Skeletal muscle tissue (tissue), 4 donors: ENCODE measurements around the gene ARRDC2. TPM values are rescaled to one million over a fixed set of nuclear protein-coding genes. Genes with fewer than 3 reads are reported as not detected.
A peak's percentile ranks its signal among the peaks of the same experiment; 100 is the strongest.
"Not testable (repeated sequence)": the region's sequence is repeated elsewhere in the genome, so short reads cannot be mapped to it uniquely, and the experiment has no call there.

Experiments used
- H3K27ac ChIP-seq: one replicate; pipeline ENCODE4 v1.7.0; 2013; ENCODE audit warnings: mild to moderate bottlenecking, low read depth, low read length, inconsistent platforms
- H3K27me3 ChIP-seq, 3 donors: one replicate each; pipeline ENCODE4 v1.7.0; 2013; ENCODE audit warnings: low read length in 3 of 3; ENCODE audit not compliant: control insufficient read depth in 3 of 3, insufficient read depth in 3 of 3
- H3K36me3 ChIP-seq, 3 donors: one replicate each; pipeline ENCODE4 v1.7.0; 2013; ENCODE audit warnings: low read length in 3 of 3; ENCODE audit not compliant: control insufficient read depth in 3 of 3, insufficient read depth in 3 of 3
- H3K4me1 ChIP-seq, 3 donors: one replicate each; pipeline ENCODE4 v1.7.0; 2013; ENCODE audit warnings: low read length in 3 of 3, mild to moderate bottlenecking in 3 of 3; ENCODE audit not compliant: control insufficient read depth in 3 of 3, insufficient read depth in 3 of 3
- H3K4me3 ChIP-seq, 3 donors: one replicate each; pipeline ENCODE4 v1.7.0; 2013; ENCODE audit warnings: low read length in 3 of 3
- H3K9ac ChIP-seq, 3 donors: one replicate each; pipeline ENCODE4 v1.7.0; 2013; ENCODE audit warnings: low read length in 3 of 3, mild to moderate bottlenecking in 3 of 3, moderate library complexity in 2 of 3, low read depth in 1 of 3
- H3K9me3 ChIP-seq, 3 donors: one replicate each; pipeline ENCODE4 v1.7.0; 2013; ENCODE audit warnings: low read length in 3 of 3; ENCODE audit not compliant: control insufficient read depth in 3 of 3
- total RNA-seq: library from RNA; depleted of rRNA; stranded (reverse); fragments of >200 nt; gene quantifications from one replicate; pipeline ENCODE4 v1.2.3, GENCODE V29; 2014
- donor health status: Osteomylitis.

Gene ARRDC2
- total RNA-seq, 1 donor from 2014 or later = 5.7 TPM

DNA sequence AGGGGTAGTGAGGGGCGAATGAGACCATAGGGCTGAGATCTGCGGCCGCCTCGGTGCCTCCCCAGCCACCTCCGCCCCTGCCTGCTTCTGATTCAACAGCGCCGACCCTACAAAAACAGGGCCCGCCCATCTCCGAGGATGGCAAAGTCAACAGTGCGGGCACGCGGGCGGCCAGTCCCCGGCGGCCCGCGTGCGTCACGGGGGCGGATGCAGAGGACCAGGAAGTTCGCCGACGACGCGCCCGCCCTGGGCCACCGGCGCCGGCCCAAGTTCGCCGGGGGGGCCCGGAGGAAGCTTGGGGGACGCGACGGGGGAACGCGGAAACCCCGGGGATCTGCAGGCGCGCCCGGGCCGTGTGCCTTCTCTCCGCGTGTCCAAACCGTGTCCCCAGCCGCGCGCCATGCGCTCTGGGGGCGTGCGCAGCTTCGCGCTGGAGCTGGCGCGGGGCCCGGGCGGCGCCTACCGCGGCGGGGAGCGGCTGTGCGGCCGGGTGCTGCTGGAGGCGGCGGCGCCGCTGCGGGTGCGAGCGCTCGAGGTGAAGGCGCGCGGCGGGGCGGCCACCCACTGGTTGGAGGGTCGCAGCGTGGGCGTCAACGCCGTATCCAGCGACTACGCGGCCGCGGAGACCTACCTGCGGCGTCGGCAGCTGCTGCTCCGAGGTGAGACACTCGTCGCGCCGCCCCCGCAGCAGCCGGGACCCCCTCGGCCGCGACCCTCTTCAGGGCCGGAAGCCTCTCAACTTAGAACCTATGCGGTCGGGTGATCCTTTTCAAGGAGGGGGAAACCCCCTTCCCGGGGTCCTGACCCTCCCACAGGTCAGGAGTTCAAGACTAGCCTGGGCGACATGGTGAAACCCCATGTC, 6.8 kb upstream of the ARRDC2 start:
- Histone ChIP-seq H3K4me1 (peaks cover 0 to 6% (median 6%) of the 10 kb centered on the region in 3 donors), H3K9me3 (no peaks in the 10 kb centered on the region), H3K27me3 (peaks cover 0 to 12% (median 11%) of the 10 kb centered on the region in 3 donors), H3K36me3 (no peaks in the 10 kb centered on the region), H3K4me3 (peak overlapping the region; percentile 59 to 70 (median 63)), H3K9ac (peak overlapping the region; percentile 33 to 75 (median 62)), H3K27ac (peak overlapping the region; percentile 47)

DNA sequence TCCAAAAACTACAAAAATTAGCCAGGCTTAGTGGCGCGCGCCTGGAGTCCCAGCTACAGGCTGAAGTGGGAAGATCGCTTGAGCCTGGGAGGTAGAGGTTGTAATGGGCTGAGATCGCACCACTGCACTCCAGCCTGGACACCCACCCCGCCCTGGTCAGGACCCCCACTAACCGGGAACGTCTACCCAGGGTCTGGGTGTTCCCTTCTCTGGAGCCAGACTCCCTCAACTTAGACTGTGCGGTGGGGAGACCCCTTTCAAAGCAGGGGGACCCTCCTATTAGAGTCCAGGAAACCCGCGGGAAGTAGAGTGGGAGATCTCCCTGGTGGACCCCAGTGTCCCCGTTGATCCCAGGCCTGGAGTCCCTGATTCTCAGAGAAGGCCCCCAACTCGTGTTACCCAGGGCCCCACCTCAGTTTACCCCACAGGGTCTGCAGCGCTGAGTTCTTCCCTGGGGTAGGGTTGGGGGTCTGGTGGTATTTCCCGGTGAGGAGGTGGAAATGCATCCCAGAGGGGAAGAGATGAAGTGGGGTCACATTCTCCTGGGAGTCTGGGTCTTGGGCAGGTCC, 6.1 kb upstream of the ARRDC2 start:
- peak overlapping the region; percentile 59 to 70 (median 63) for H3K4me3 ChIP-seq
- H3K27ac ChIP-seq = peak overlapping the region; percentile 47
- H3K27me3 ChIP-seq = peaks cover 0 to 12% (median 11%) of the 10 kb centered on the region in 3 donors
- no peaks in the 10 kb centered on the region for H3K9me3 ChIP-seq
- peaks cover 0 to 10% (median 9%) of the 10 kb centered on the region in 3 donors for H3K4me1 ChIP-seq
- no peaks in the 10 kb centered on the region for H3K36me3 ChIP-seq
- peak overlapping the region; percentile 33 to 75 (median 62) for H3K9ac ChIP-seq

DNA sequence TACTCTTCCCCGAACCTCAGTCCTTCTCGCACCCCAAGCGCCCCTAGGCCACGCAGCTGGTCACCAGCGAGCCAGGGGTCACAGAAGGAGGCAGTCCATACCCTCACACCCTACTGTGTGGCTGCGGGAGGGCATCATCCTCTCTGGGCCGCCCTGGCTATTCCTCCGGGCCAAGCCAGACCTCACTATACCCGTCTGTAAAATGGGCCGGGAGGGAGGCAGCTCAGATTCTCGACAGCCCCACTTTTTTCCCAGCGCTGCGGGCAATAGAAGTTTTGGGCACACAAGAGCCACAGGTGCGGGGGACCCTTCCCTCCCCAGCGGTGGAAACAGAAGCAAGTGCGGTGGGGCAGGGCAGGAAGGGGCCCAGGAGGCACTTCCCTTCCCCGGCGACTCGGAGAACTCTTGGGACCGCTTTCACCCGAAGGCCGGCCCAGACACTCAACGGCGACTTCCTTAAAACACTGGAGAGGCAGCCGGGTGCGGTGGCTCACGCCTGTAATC, 5.6 kb upstream of the ARRDC2 start:
- no peaks in the 10 kb centered on the region for H3K9me3 ChIP-seq
- peaks cover 0 to 14% (median 11%) of the 10 kb centered on the region in 3 donors for H3K4me1 ChIP-seq
- H3K36me3 ChIP-seq = no peaks in the 10 kb centered on the region
- no peak overlapping the region for H3K27ac ChIP-seq
- H3K4me3 ChIP-seq = peak overlapping the region; percentile 59 to 70 (median 63)
- H3K27me3 ChIP-seq = peaks cover 0 to 12% (median 11%) of the 10 kb centered on the region in 3 donors
- H3K9ac ChIP-seq = no peak overlapping the region

DNA sequence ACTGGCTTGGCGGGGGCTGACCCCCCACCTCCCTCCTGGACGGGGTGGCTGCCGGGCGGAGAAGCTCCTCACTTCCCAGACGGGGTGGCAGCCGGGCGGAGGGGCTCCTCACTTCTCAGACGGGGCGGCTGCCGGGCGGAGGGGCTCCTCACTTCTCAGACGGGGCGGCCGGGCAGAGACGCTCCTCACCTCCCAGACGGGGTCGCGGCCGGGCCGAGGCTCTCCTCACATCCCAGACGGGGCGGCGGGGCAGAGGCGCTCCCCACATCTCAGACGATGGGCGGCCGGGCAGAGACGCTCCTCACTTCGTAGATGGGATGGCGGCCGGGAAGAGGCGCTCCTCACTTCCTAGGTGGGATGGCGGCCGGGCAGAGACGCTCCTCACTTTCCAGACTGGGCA, 2.2 kb upstream of the ARRDC2 start:
- H3K27ac ChIP-seq, H3K9me3 ChIP-seq, H3K9ac ChIP-seq, H3K4me3 ChIP-seq: not testable (repeated sequence)
- H3K4me1 ChIP-seq = peaks cover 18 to 47% (median 39%) of the 10 kb centered on the region in 3 donors
- peaks cover 0 to 11% (median 9%) of the 10 kb centered on the region in 3 donors for H3K27me3 ChIP-seq
- peaks cover 14 to 25% (median 17%) of the 10 kb centered on the region in 3 donors for H3K36me3 ChIP-seq

GRCh38 chr19:18007044-18007916, 690 bp upstream of the ARRDC2 start:
- Histone ChIP-seq H3K9ac (peak overlapping the region; percentile 89 to 98 (median 94)), H3K36me3 (peaks cover 23 to 34% (median 23%) of the 10 kb centered on the region in 3 donors), H3K27ac (peak overlapping the region; percentile 92), H3K9me3 (no peaks in the 10 kb centered on the region), H3K27me3 (peaks cover 0 to 3% (median 3%) of the 10 kb centered on the region in 3 donors), H3K4me3 (peak overlapping the region; percentile 77 to 99 (median 94)), H3K4me1 (peaks cover 26 to 50% (median 43%) of the 10 kb centered on the region in 3 donors)

DNA sequence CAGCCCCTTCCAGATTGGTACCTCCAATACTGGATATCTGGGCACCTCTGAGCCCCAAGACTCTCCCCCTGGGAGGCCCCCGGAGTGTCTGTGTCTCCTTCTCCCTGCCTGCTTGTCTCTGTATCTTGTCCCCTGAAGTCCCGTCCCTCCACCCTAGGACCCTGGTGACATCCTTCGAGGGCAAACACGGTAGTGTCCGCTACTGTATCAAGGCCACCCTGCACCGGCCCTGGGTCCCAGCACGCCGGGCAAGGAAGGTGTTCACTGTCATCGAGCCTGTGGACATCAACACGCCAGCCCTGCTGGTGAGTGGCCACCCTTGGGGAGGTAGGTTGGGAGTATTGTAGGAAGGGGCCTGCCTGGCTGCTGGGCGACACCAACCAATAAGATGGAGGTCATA, 844 bp downstream of the ARRDC2 start:
- Histone ChIP-seq H3K27ac (peak overlapping the region; percentile 92), H3K4me1 (peaks cover 38 to 65% (median 58%) of the 10 kb centered on the region in 3 donors), H3K9ac (peak overlapping the region; percentile 89 to 98 (median 94)), H3K36me3 (peaks cover 34 to 46% (median 36%) of the 10 kb centered on the region in 3 donors), H3K9me3 (no peaks in the 10 kb centered on the region), H3K4me3 (peak overlapping the region; percentile 93 to 99 (median 95)), H3K27me3 (no peaks in the 10 kb centered on the region)

- H3K36me3 ChIP-seq = peaks cover 37 to 46% (median 41%) of the 10 kb centered on the region in 3 donors
- no peaks in the 10 kb centered on the region for H3K27me3 ChIP-seq
- H3K9me3 ChIP-seq = no peaks in the 10 kb centered on the region
- peak overlapping the region; percentile 89 to 98 (median 94) for H3K9ac ChIP-seq
- peaks cover 41 to 70% (median 62%) of the 10 kb centered on the region in 3 donors for H3K4me1 ChIP-seq
- peak overlapping the region; percentile 92 for H3K27ac ChIP-seq
- H3K4me3 ChIP-seq = peak overlapping the region; percentile 93 to 99 (median 95)
Measured at GRCh38 chr19:18009412-18010066, 1.6 kb downstream of the ARRDC2 start.

- peaks cover 45 to 72% (median 66%) of the 10 kb centered on the region in 3 donors for H3K4me1 ChIP-seq
- H3K9ac ChIP-seq = peak overlapping the region; percentile 89 to 98 (median 94)
- H3K27me3 ChIP-seq = no peaks in the 10 kb centered on the region
- H3K9me3 ChIP-seq = no peaks in the 10 kb centered on the region
- H3K4me3 ChIP-seq = peak overlapping the region; percentile 93 to 99 (median 95)
- peak overlapping the region; percentile 92 for H3K27ac ChIP-seq
- H3K36me3 ChIP-seq = peaks cover 40 to 47% (median 44%) of the 10 kb centered on the region in 3 donors
Measured at GRCh38 chr19:18010149-18010548, 2.2 kb downstream of the ARRDC2 start.
